Lower leg skin (tissue), 3 donors: Measurements from ENCODE around the gene TDRKH.

ENCODE experiments used
- CTCF ChIP-seq, 3 donors: fragments of 450-650 bp; IDR thresholded peaks; one replicate each; pipeline ENCODE4 v1.5.1; 2016; ENCODE audit warnings: antibody characterized with exemption in 3 of 3, mild to moderate bottlenecking in 3 of 3, moderate library complexity in 2 of 3
- POLR2A ChIP-seq, 2 donors: fragments of 450-650 bp; IDR thresholded peaks; one replicate each; pipeline ENCODE4 v1.6.1; 2016 to 2017; ENCODE audit warnings: antibody characterized with exemption in 2 of 2, mild to moderate bottlenecking in 1 of 2, moderate library complexity in 1 of 2

GRCh38 chr1:151809290-151809984, 19.1 kb upstream of the TDRKH start:
- TF ChIP-seq POLR2A (IDR thresholded peaks at IDR 0.05) (no peak), CTCF (IDR thresholded peaks at IDR 0.05) (no peak)
